K562 (cell line): Measurements from ENCODE around the gene ELF3. TPM values are rescaled to one million over a fixed set of nuclear protein-coding genes. Genes with fewer than 3 reads are reported as not detected.

Source experiments
- MTA1 ChIP-seq: fragments of 450-650 bp; IDR thresholded peaks from 2 replicates; pipeline ENCODE4 v1.6.1; 2017; ENCODE audit warnings: borderline replicate concordance
- NBN ChIP-seq: fragments of 450-650 bp; IDR thresholded peaks from 2 replicates; pipeline ENCODE4 v1.6.1; 2016; ENCODE audit warnings: low read depth, mild to moderate bottlenecking
- ZNF263 ChIP-seq: sonication (generic); formaldehyde crosslinking; IDR thresholded peaks from 2 replicates; pipeline ENCODE4 v1.8.0; 2022; ENCODE audit warnings: mild to moderate bottlenecking, missing genetic modification reagents, borderline replicate concordance
- microRNA-seq: library from miRNA; unstranded; fragments of <30 nt; microRNA quantifications from one replicate; pipeline ENCODE4, GENCODE V29; 2018; ENCODE audit warnings: borderline microRNAs expressed
- polyA plus RNA-seq, 8 experiments: library from polyadenylated mRNA; depleted of rRNA in 4 of 8; stranded (reverse) in 5 of 8; unstranded in 3 of 8; fragments of >200 nt; fragmentation: Nextera tagmentation in 2 of 8; fragmentation: Illumina TruSeq in 1 of 8; extraction: Ambion mirVana in 2 of 8; extraction: Trizol in 1 of 8; gene quantifications; 2 replicates each; pipeline versions ENCODE4 v1.2.1 to v1.2.3, GENCODE V29; 2011 to 2014; ENCODE audit warnings: inconsistent platforms in 1 of 8, missing spikeins in 1 of 8
- small RNA-seq: library from RNA; depleted of rRNA; stranded (forward); fragments of <200 nt; gene quantifications from one replicate; pipeline ENCODE3, GENCODE V24; 2014
- total RNA-seq, 7 experiments: library from RNA; depleted of rRNA in 6 of 7; stranded (reverse); fragments of >200 nt in 6 of 7; fragmentation: Illumina TruSeq in 2 of 7; extraction: Trizol in 2 of 7; gene quantifications; 2 replicates each; pipeline versions ENCODE4 v1.2.1 to v1.2.3, GENCODE V29; 2011 to 2021; ENCODE audit warnings: low replicate concordance in 1 of 7
- TF ChIP-seq, protein P1 (sequence below): fragments of 450-650 bp; IDR thresholded peaks from 2 replicates; pipeline ENCODE4 v1.6.1; 2014; ENCODE audit warnings: low read depth, mild to moderate bottlenecking, moderate library complexity, borderline replicate concordance

Gene ELF3
- total and polyA plus RNA-seq, 9 of the 15 experiments (the other 6 are each of a cell fraction or from before 2014, with no cell fraction given): 0.03 to 1.2 (median 0.07) TPM; not detected in 4

DNA sequence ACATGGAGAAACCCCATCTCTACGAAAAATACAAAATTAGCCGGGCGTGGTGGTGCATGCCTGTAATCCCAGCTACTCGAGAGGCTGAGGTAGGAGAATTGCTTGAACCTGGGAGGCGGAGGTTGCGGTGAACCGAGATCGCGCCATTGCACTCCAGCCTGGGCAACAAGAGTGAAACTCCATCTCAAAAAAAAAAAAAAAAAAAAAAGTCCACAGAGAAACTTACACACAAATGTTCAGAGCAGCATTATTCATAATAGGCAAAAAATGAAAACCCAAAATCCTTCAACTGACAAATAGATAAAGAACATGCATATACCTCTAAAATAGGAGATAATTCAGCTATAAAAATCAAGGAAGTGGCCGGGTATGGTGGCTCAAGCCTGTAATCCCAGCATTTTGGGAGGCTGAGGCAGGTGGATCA lies 54.5 kb downstream of the ELF3 start (continued):
- TF ChIP-seq MTA1: 0 out of 2 replicates have a peak, but pooled peaks have one; percentile 6
- TF ChIP-seq ZNF263 (CRISPR knock-in tag): 0 out of 2 replicates have a peak, but pooled peaks have one; percentile 22
- peak; percentile 9; the same call in 1 of the 2 replicates for TF ChIP-seq NBN
- TF ChIP-seq, protein P1, sequence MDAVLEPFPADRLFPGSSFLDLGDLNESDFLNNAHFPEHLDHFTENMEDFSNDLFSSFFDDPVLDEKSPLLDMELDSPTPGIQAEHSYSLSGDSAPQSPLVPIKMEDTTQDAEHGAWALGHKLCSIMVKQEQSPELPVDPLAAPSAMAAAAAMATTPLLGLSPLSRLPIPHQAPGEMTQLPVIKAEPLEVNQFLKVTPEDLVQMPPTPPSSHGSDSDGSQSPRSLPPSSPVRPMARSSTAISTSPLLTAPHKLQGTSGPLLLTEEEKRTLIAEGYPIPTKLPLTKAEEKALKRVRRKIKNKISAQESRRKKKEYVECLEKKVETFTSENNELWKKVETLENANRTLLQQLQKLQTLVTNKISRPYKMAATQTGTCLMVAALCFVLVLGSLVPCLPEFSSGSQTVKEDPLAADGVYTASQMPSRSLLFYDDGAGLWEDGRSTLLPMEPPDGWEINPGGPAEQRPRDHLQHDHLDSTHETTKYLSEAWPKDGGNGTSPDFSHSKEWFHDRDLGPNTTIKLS: peak; percentile 22; the same call in 1 of the 2 replicates

Small RNA genes lying within 50 kb of the gene (microRNA-seq; reads per million reads assigned to microRNA genes)
- gene MIR6740: not detected

Small RNA genes lying within 50 kb of the gene (small RNA-seq; reads per million reads assigned to genes)
- gene AL691482.1 (not detected), gene AL691482.2 (not detected), gene MIR6740 (0.11 reads per million), gene RF00156 (not detected)

Other genes starting within 250 kb of the ELF3 start
Only the 7 nearest of the 9 such genes appear.
- gene SHISA4, start 121.7 kb upstream of the ELF3 start, total RNA-seq (2014; rRNA removed): 0.68 and 1.0 TPM in 2 replicates
- 0.15 TPM in 1 of 2 replicates, not detected in the other for gene SHISA4, start 121.7 kb upstream of the ELF3 start, total RNA-seq (2014; rRNA removed; fragmentation: Illumina TruSeq; extraction: Trizol)
- gene SHISA4, start 121.7 kb upstream of the ELF3 start, total RNA-seq (2015; rRNA removed; fragmentation: Illumina TruSeq; extraction: Trizol): 0.19 and 0.43 TPM in 2 replicates
- 0.40 and 0.84 TPM in 2 replicates for gene SHISA4, start 121.7 kb upstream of the ELF3 start, total RNA-seq (2021)
- 0.95 and 1.2 TPM in 2 replicates for gene SHISA4, start 121.7 kb upstream of the ELF3 start, polyA plus RNA-seq (2011; rRNA removed)
- gene SHISA4, start 121.7 kb upstream of the ELF3 start, polyA plus RNA-seq (2014; fragmentation: Illumina TruSeq; extraction: Trizol): 0.27 and 0.75 TPM in 2 replicates
- gene SHISA4, start 121.7 kb upstream of the ELF3 start, polyA plus RNA-seq (2014; fragmentation: Nextera tagmentation; extraction: Ambion mirVana): not detected
- 0.73 and 0.81 TPM in 2 replicates for gene SHISA4, start 121.7 kb upstream of the ELF3 start, polyA plus RNA-seq (2014; rRNA removed)
- 0.54 and 0.69 TPM in 2 replicates for gene LMOD1, start 64.0 kb upstream of the ELF3 start, total RNA-seq (2014; rRNA removed)
- 0.16 and 0.22 TPM in 2 replicates for gene LMOD1, start 64.0 kb upstream of the ELF3 start, total RNA-seq (2014; rRNA removed; fragmentation: Illumina TruSeq; extraction: Trizol)
- gene LMOD1, start 64.0 kb upstream of the ELF3 start, total RNA-seq (2015; rRNA removed; fragmentation: Illumina TruSeq; extraction: Trizol): 0.15 and 0.22 TPM in 2 replicates
- gene LMOD1, start 64.0 kb upstream of the ELF3 start, total RNA-seq (2021): 0.42 and 0.54 TPM in 2 replicates
- 0.28 and 0.43 TPM in 2 replicates for gene LMOD1, start 64.0 kb upstream of the ELF3 start, polyA plus RNA-seq (2011; rRNA removed)
- 0.40 and 0.45 TPM in 2 replicates for gene LMOD1, start 64.0 kb upstream of the ELF3 start, polyA plus RNA-seq (2014; fragmentation: Illumina TruSeq; extraction: Trizol)
- under 1 TPM in 1 of 2 experiments, not detected in 1; 0.03 TPM for gene LMOD1, start 64.0 kb upstream of the ELF3 start, polyA plus RNA-seq (2014; fragmentation: Nextera tagmentation; extraction: Ambion mirVana)
- gene LMOD1, start 64.0 kb upstream of the ELF3 start, polyA plus RNA-seq (2014; rRNA removed): 0.33 and 0.39 TPM in 2 replicates
- 116 and 131 TPM in 2 replicates for gene TIMM17A, start 55.1 kb upstream of the ELF3 start, total RNA-seq (2014; rRNA removed)
- 226 and 256 TPM in 2 replicates for gene TIMM17A, start 55.1 kb upstream of the ELF3 start, total RNA-seq (2014; rRNA removed; fragmentation: Illumina TruSeq; extraction: Trizol)
- 158 and 173 TPM in 2 replicates for gene TIMM17A, start 55.1 kb upstream of the ELF3 start, total RNA-seq (2015; rRNA removed; fragmentation: Illumina TruSeq; extraction: Trizol)
- 179 and 180 TPM in 2 replicates for gene TIMM17A, start 55.1 kb upstream of the ELF3 start, total RNA-seq (2021)
- 197 and 262 TPM in 2 replicates for gene TIMM17A, start 55.1 kb upstream of the ELF3 start, polyA plus RNA-seq (2011; rRNA removed)
- gene TIMM17A, start 55.1 kb upstream of the ELF3 start, polyA plus RNA-seq (2014; fragmentation: Illumina TruSeq; extraction: Trizol): 146 and 154 TPM in 2 replicates
- 100 to 1,000 TPM; 676 to 744 TPM for gene TIMM17A, start 55.1 kb upstream of the ELF3 start, polyA plus RNA-seq (2014; fragmentation: Nextera tagmentation; extraction: Ambion mirVana)
- gene TIMM17A, start 55.1 kb upstream of the ELF3 start, polyA plus RNA-seq (2014; rRNA removed): 155 and 178 TPM in 2 replicates
- gene RNPEP, start 27.9 kb upstream of the ELF3 start, total RNA-seq (2014; rRNA removed): 64.4 and 76.9 TPM in 2 replicates
- 51.4 and 56.3 TPM in 2 replicates for gene RNPEP, start 27.9 kb upstream of the ELF3 start, total RNA-seq (2014; rRNA removed; fragmentation: Illumina TruSeq; extraction: Trizol)
- gene RNPEP, start 27.9 kb upstream of the ELF3 start, total RNA-seq (2015; rRNA removed; fragmentation: Illumina TruSeq; extraction: Trizol): 61.6 and 63.4 TPM in 2 replicates
- 85.1 and 85.9 TPM in 2 replicates for gene RNPEP, start 27.9 kb upstream of the ELF3 start, total RNA-seq (2021)
- gene RNPEP, start 27.9 kb upstream of the ELF3 start, polyA plus RNA-seq (2011; rRNA removed): 47.7 and 102 TPM in 2 replicates
- gene RNPEP, start 27.9 kb upstream of the ELF3 start, polyA plus RNA-seq (2014; fragmentation: Illumina TruSeq; extraction: Trizol): 119 and 131 TPM in 2 replicates
- 10 to 100 TPM; 27.5 to 35.1 TPM for gene RNPEP, start 27.9 kb upstream of the ELF3 start, polyA plus RNA-seq (2014; fragmentation: Nextera tagmentation; extraction: Ambion mirVana)
- 63.5 and 70.8 TPM in 2 replicates for gene RNPEP, start 27.9 kb upstream of the ELF3 start, polyA plus RNA-seq (2014; rRNA removed)
- not detected in 2 replicates for gene GPR37L1, start 112.3 kb downstream of the ELF3 start, total RNA-seq (2014; rRNA removed)
- not detected in 2 replicates for gene GPR37L1, start 112.3 kb downstream of the ELF3 start, total RNA-seq (2014; rRNA removed; fragmentation: Illumina TruSeq; extraction: Trizol)
- not detected in 2 replicates for gene GPR37L1, start 112.3 kb downstream of the ELF3 start, total RNA-seq (2015; rRNA removed; fragmentation: Illumina TruSeq; extraction: Trizol)
- gene GPR37L1, start 112.3 kb downstream of the ELF3 start, total RNA-seq (2021): not detected in 2 replicates
- 0.01 TPM in 1 of 2 replicates, not detected in the other for gene GPR37L1, start 112.3 kb downstream of the ELF3 start, polyA plus RNA-seq (2011; rRNA removed)
- not detected in 2 replicates for gene GPR37L1, start 112.3 kb downstream of the ELF3 start, polyA plus RNA-seq (2014; fragmentation: Illumina TruSeq; extraction: Trizol)
- gene GPR37L1, start 112.3 kb downstream of the ELF3 start, polyA plus RNA-seq (2014; fragmentation: Nextera tagmentation; extraction: Ambion mirVana): not detected
- gene GPR37L1, start 112.3 kb downstream of the ELF3 start, polyA plus RNA-seq (2014; rRNA removed): not detected in 2 replicates
- 13.1 and 21.8 TPM in 2 replicates for gene ARL8A, start 134.2 kb downstream of the ELF3 start, total RNA-seq (2014; rRNA removed)
- gene ARL8A, start 134.2 kb downstream of the ELF3 start, total RNA-seq (2014; rRNA removed; fragmentation: Illumina TruSeq; extraction: Trizol): 7.9 and 9.2 TPM in 2 replicates
- gene ARL8A, start 134.2 kb downstream of the ELF3 start, total RNA-seq (2015; rRNA removed; fragmentation: Illumina TruSeq; extraction: Trizol): 11.1 and 11.8 TPM in 2 replicates
- gene ARL8A, start 134.2 kb downstream of the ELF3 start, total RNA-seq (2021): 19.1 and 22.7 TPM in 2 replicates
- gene ARL8A, start 134.2 kb downstream of the ELF3 start, polyA plus RNA-seq (2011; rRNA removed): 27.3 and 58.1 TPM in 2 replicates
- 11.4 and 15.9 TPM in 2 replicates for gene ARL8A, start 134.2 kb downstream of the ELF3 start, polyA plus RNA-seq (2014; fragmentation: Illumina TruSeq; extraction: Trizol)
- gene ARL8A, start 134.2 kb downstream of the ELF3 start, polyA plus RNA-seq (2014; fragmentation: Nextera tagmentation; extraction: Ambion mirVana): under 1 TPM; 0.17 to 0.32 TPM
- 15.3 and 15.6 TPM in 2 replicates for gene ARL8A, start 134.2 kb downstream of the ELF3 start, polyA plus RNA-seq (2014; rRNA removed)
- gene PTPN7, start 150.0 kb downstream of the ELF3 start, total RNA-seq (2014; rRNA removed): 121 and 126 TPM in 2 replicates
- gene PTPN7, start 150.0 kb downstream of the ELF3 start, total RNA-seq (2014; rRNA removed; fragmentation: Illumina TruSeq; extraction: Trizol): 61.7 and 65.6 TPM in 2 replicates
- gene PTPN7, start 150.0 kb downstream of the ELF3 start, total RNA-seq (2015; rRNA removed; fragmentation: Illumina TruSeq; extraction: Trizol): 116 and 120 TPM in 2 replicates
- 112 and 139 TPM in 2 replicates for gene PTPN7, start 150.0 kb downstream of the ELF3 start, total RNA-seq (2021)
- 80.7 and 176 TPM in 2 replicates for gene PTPN7, start 150.0 kb downstream of the ELF3 start, polyA plus RNA-seq (2011; rRNA removed)
- gene PTPN7, start 150.0 kb downstream of the ELF3 start, polyA plus RNA-seq (2014; fragmentation: Illumina TruSeq; extraction: Trizol): 144 and 189 TPM in 2 replicates
- gene PTPN7, start 150.0 kb downstream of the ELF3 start, polyA plus RNA-seq (2014; fragmentation: Nextera tagmentation; extraction: Ambion mirVana): 10 to 100 TPM; 18.7 to 19.8 TPM
- 123 and 128 TPM in 2 replicates for gene PTPN7, start 150.0 kb downstream of the ELF3 start, polyA plus RNA-seq (2014; rRNA removed)